Endothelial cell of umbilical vein (primary cell): ENCODE results near the gene PRRG2. TPM values are rescaled to one million over a fixed set of nuclear protein-coding genes. Genes with fewer than 3 reads are reported as not detected.

Source experiments
- BruUV-seq: library from RNA; stranded (reverse); fragments of 400-500 nt; replicated peaks from 2 replicates; lab custom pipeline; 2021; lab: Mats Ljungman, UMichigan
- CTCF ChIA-PET: fragments of 300-600, 350-600 bp; sonication (Branson Sonifier 250); formaldehyde crosslinking; loops from one replicate; lab custom pipeline; 2021; ENCODE audit warnings: antibody characterized with exemption, inconsistent platforms; lab: Charles Lee
- POLR2A ChIA-PET: fragments of 300-600, 350-600 bp; sonication (Branson Sonifier 250); formaldehyde crosslinking; loops from one replicate; lab custom pipeline; 2021; ENCODE audit warnings: antibody characterized with exemption, inconsistent platforms; lab: Charles Lee
- DNase-seq: peaks from one replicate; pipeline ENCODE4 v3.0.0-alpha.2; 2011; ENCODE audit warnings: low read depth, low spot score
- FAIRE-seq: peaks from 2 replicates; lab custom pipeline; 2011; peaks lifted over from hg19 to GRCh38; lab: Jason Lieb, UNC
- H2AFZ ChIP-seq: 2 replicates; pipeline ENCODE4 v1.6.0; 2012; ENCODE audit warnings: low read depth, low read length, control low read depth, inconsistent platforms
- H3K27ac ChIP-seq: 2 replicates; pipeline ENCODE4 v1.5.1; 2011; ENCODE audit warnings: low read depth, mild to moderate bottlenecking, control low read depth, low read length, moderate library complexity; ENCODE audit not compliant: insufficient read depth
- H3K27me3 ChIP-seq, 2 experiments: 2 replicates each; pipeline versions ENCODE4 v1.6.0 to v1.6.1; 2011; ENCODE audit warnings: low read length in 2 of 2, mixed read lengths in 1 of 2; ENCODE audit not compliant: control insufficient read depth in 2 of 2, insufficient read depth in 2 of 2
- H3K36me3 ChIP-seq, 2 experiments: 2 replicates in 1 of 2; 3 replicates in 1 of 2; pipeline ENCODE4 v1.5.1; 2011; ENCODE audit warnings: low read length in 2 of 2, mild to moderate bottlenecking in 1 of 2, moderate library complexity in 1 of 2; ENCODE audit not compliant: control insufficient read depth in 2 of 2, insufficient read depth in 2 of 2; ENCODE audit errors: extremely low read depth in 1 of 2
- H3K4me1 ChIP-seq: 3 replicates; pipeline ENCODE4 v1.5.1; 2011; ENCODE audit warnings: mild to moderate bottlenecking, low read length; ENCODE audit not compliant: control insufficient read depth, insufficient read depth; ENCODE audit errors: extremely low read depth
- H3K4me2 ChIP-seq: 2 replicates; pipeline ENCODE4 v1.6.1; 2011; ENCODE audit warnings: low read length, control low read depth, mixed read lengths; ENCODE audit not compliant: insufficient read depth
- H3K4me3 ChIP-seq, 3 experiments: fragments of 200-600 bp in 1 of 3; sonication (generic), shearing (Covaris generic) in 1 of 3; replicated peaks in 1 of 3; 2 replicates each; pipeline ENCODE4 v1.5.1; 2011 to 2016; ENCODE audit warnings: control low read depth in 3 of 3, low read length in 3 of 3, mild to moderate bottlenecking in 2 of 3, inconsistent platforms in 1 of 3, low read depth in 1 of 3, moderate library complexity in 1 of 3; ENCODE audit not compliant: insufficient read depth in 1 of 3
- H3K79me2 ChIP-seq: 2 replicates; pipeline ENCODE4 v1.6.0; 2012; ENCODE audit warnings: low read length, inconsistent platforms; ENCODE audit not compliant: control insufficient read depth, insufficient read depth
- H3K9ac ChIP-seq: replicated peaks from 2 replicates; pipeline ENCODE3; 2011; ENCODE audit warnings: low read length, control low read depth; ENCODE audit not compliant: insufficient read depth; ENCODE audit errors: extremely low read depth
- H3K9me1 ChIP-seq: replicated peaks from 3 replicates; pipeline ENCODE4 v1.6.0; 2011; ENCODE audit warnings: mild to moderate bottlenecking, low read length; ENCODE audit not compliant: control insufficient read depth, insufficient read depth; ENCODE audit errors: extremely low read depth
- H3K9me3 ChIP-seq: replicated peaks from 2 replicates; pipeline ENCODE4 v1.5.1; 2012; ENCODE audit warnings: low read length, inconsistent platforms; ENCODE audit not compliant: control insufficient read depth, insufficient read depth
- H4K20me1 ChIP-seq: replicated peaks from 2 replicates; pipeline ENCODE3; 2011; ENCODE audit warnings: mild to moderate bottlenecking, low read length; ENCODE audit not compliant: control insufficient read depth, insufficient read depth; ENCODE audit errors: extremely low read depth
- CTCF ChIP-seq, 2 donors: IDR thresholded peaks; 1 replicate in 1 of 2; 2 replicates in 1 of 2; pipeline ENCODE4 v1.5.1; 2011; ENCODE audit warnings: low read length in 2 of 2, mild to moderate bottlenecking in 2 of 2, moderate library complexity in 2 of 2, control low read depth in 1 of 2, inconsistent platforms in 1 of 2, low read depth in 1 of 2; ENCODE audit not compliant: insufficient read depth in 1 of 2; ENCODE audit errors: extremely low read depth in 1 of 2
- EZH2 ChIP-seq: IDR thresholded peaks from 2 replicates; pipeline ENCODE4 v1.6.1; 2012; ENCODE audit warnings: borderline replicate concordance, low read depth, mild to moderate bottlenecking, moderate library complexity, low read length, inconsistent platforms; ENCODE audit not compliant: severe bottlenecking
- FOS ChIP-seq: IDR thresholded peaks from 2 replicates; pipeline ENCODE4 v1.6.1; 2011; ENCODE audit warnings: mild to moderate bottlenecking, low read length, moderate library complexity, borderline replicate concordance; ENCODE audit not compliant: insufficient read depth
- GATA2 ChIP-seq: IDR thresholded peaks from 2 replicates; pipeline ENCODE4 v1.7.0; 2011; ENCODE audit warnings: low read depth, mild to moderate bottlenecking, moderate library complexity, mixed read lengths, low read length; ENCODE audit not compliant: insufficient read length, insufficient read depth
- JUN ChIP-seq: IDR thresholded peaks from 2 replicates; pipeline ENCODE4 v1.6.1; 2011; ENCODE audit warnings: borderline replicate concordance, low read depth; ENCODE audit not compliant: insufficient read length, insufficient read depth
- MAX ChIP-seq: IDR thresholded peaks from 2 replicates; pipeline ENCODE4 v1.6.1; 2011; ENCODE audit not compliant: insufficient read depth, insufficient read length
- MYC ChIP-seq: IDR thresholded peaks from one replicate; pipeline ENCODE4 v1.6.1; 2011; ENCODE audit warnings: mild to moderate bottlenecking, low read depth, low read length
- POLR2A ChIP-seq: IDR thresholded peaks from 2 replicates; pipeline ENCODE4 v1.6.1; 2012; ENCODE audit warnings: low read depth, mild to moderate bottlenecking, control low read depth, low read length
- POLR2AphosphoS5 ChIP-seq: IDR thresholded peaks from 2 replicates; pipeline ENCODE4 v1.6.1; 2012; ENCODE audit warnings: low read depth, mild to moderate bottlenecking, control low read depth, low read length, moderate library complexity; ENCODE audit not compliant: insufficient read depth
- dilution Hi-C: fragments of 300-500 bp; cut with MboI; formaldehyde crosslinking; loops from one replicate; pipeline ENCODE4 v1.15.0; 2019; ENCODE audit warnings: low sequenced_read_pairs; ENCODE audit not compliant: extremely low pct_ligation_motif_present
- intact Hi-C: fragments of 100-400 bp; cut with micrococcal nuclease; formaldehyde crosslinking; loops from one replicate; pipeline ENCODE4 v1.10.0; 2022
- polyA plus RNA-seq, 4 experiments: library from polyadenylated mRNA; depleted of rRNA in 3 of 4; stranded (reverse) in 3 of 4; unstranded in 1 of 4; fragments of >200 nt; gene quantifications; 2 replicates each; pipeline versions ENCODE4 v1.2.1 to v1.2.3, GENCODE V29; 2011 to 2012; ENCODE audit warnings: missing spikeins in 1 of 4
- total RNA-seq: library from RNA; stranded (reverse); gene quantifications from 2 replicates; pipeline ENCODE4 v1.2.3, GENCODE V29; 2021

The PRRG2 gene
- total and polyA plus RNA-seq, 2 donors (not counting 3 experiments of a cell fraction or from before 2014, with no cell fraction given), result 2.6 to 2.9 TPM

GRCh38 chr19:49596407-49596806, 15.3 kb downstream of the PRRG2 start:
- H3K27ac ChIP-seq, result no peak overlapping the region
- DNase-seq (no peak), FAIRE-seq (no peak)
- peaks cover 48% of the 10 kb centered on the region for H3K79me2 ChIP-seq
- intact Hi-C loops, result no loop called here
- ChIA-PET POLR2A (interaction anchor here (0.6 kb wide), 1 partner anchor 14 kb away, joined by 3 read pairs; no protein-coding TSS in a partner anchor), CTCF (no interaction called here)
- dilution Hi-C loops, result no loop called here
- H3K4me3 ChIP-seq, result no peak overlapping the region
- H3K9me1 ChIP-seq, result no peaks in the 10 kb centered on the region
- TF ChIP-seq MYC (no peak), JUN (no peak), CTCF (IDR thresholded peaks at IDR 0.05; ENCODE audit: extremely low read depth in 1 of 2, insufficient read depth in 1 of 2, low read depth in 1 of 2, low read length in 2 of 2) (no peak), MAX (no peak), GATA2 (no peak), FOS (no peak), EZH2 (no peak), POLR2A (no peak), POLR2AphosphoS5 (no peak)
- BruUV-seq, result no TSS peak
- H3K4me2 ChIP-seq, result no peak overlapping the region
- H3K9ac ChIP-seq, result no peak overlapping the region
- H4K20me1 ChIP-seq, result no peaks in the 10 kb centered on the region
- no peaks in the 10 kb centered on the region for H3K9me3 ChIP-seq
- peaks cover 10% of the 10 kb centered on the region for H3K4me1 ChIP-seq
- H3K36me3 ChIP-seq, result peaks cover 8 to 41% of the 10 kb centered on the region in 2 experiments
- H3K27me3 ChIP-seq, result no peaks in the 10 kb centered on the region
- H2AFZ ChIP-seq, result no peak overlapping the region
